HL-60/S4 (cell line): ENCODE results near the gene RBFOX2.

ENCODE experiments used
- in situ Hi-C: fragments of 300-500 bp; cut with MboI; formaldehyde crosslinking; loops from 2 replicates; pipeline ENCODE4 v1.14.3; 2022; ENCODE audit warnings: low sequenced_read_pairs

Gene RBFOX2

GRCh38 chr22:35978889-35979288, 49.7 kb downstream of the RBFOX2 start:
- in situ Hi-C loops, result no loop called here

DNA sequence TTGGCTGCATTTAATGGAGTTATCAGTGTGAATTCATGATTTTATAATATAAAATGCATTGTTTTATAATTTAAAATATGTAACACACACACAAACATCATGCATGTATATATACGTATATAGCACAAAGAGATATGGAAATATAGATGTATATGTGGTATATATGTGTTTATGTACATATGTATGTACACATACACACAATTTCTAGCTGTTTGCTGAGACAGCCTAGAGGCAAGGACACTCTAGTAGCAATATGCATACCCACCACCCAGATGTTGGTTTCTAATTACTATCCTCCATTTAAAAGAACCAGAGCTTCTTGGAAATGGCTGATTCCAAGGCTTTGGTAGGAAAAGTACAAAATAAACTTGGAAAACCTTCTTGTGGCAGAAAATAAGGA, 50.4 kb downstream of the RBFOX2 start:
- in situ Hi-C loops, result no loop called here

DNA sequence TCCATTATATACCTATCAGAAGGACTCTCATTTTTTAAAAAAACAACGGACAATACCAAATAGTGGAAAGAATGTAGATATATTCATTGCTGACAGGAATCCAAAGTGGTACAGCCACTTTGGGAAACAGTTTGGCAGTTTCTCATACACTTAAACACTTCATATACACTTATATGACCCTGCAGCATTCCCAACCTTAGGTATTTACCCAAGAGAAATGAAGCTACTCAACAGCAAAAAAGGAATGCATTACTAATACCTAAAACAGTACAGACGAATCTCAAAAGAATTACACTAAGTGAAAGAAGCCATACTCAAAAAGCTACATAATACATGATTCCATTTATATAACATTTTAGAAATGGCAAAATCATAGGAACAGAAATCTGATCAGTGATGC, 51.5 kb downstream of the RBFOX2 start:
- in situ Hi-C loops, result no loop called here

DNA sequence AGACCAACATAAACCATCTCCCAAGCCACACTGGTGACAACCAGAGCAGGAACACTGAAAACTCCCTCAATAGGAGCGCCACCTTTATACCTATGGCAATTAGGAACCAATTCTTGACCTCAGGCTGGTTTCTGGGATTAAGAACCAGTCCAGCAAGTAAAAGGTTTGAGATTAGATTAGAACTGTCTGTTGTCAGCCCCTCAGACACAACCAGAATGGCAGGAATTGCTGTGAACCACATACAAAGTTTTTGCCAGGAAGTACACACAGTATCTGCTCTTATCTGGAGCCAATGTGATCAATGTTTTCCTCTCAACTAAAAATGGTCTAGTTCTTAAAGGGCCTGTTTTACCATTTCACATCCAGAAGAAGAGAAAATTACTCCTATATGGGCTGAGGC, 55.2 kb downstream of the RBFOX2 start:
- in situ Hi-C loops, result no loop called here

DNA sequence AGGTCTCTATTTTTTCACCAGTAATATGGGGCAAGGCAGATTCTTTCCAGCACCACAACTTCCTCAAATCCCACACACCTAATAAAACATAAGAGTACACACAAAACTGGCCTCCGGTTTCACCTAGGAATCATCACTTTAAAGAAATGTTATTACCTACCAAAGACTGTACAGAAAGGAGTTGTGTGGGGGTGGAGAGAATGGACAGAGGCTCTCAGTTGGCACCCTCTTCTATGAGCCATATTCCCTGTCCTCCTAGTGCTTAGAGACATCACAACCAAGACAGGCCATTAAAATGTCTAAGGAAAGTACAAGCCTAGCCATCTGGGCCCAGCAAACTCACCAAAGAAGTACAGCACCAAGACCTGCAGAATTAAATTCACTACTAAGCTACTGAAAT, 56.1 kb downstream of the RBFOX2 start:
- in situ Hi-C loops, result no loop called here

DNA sequence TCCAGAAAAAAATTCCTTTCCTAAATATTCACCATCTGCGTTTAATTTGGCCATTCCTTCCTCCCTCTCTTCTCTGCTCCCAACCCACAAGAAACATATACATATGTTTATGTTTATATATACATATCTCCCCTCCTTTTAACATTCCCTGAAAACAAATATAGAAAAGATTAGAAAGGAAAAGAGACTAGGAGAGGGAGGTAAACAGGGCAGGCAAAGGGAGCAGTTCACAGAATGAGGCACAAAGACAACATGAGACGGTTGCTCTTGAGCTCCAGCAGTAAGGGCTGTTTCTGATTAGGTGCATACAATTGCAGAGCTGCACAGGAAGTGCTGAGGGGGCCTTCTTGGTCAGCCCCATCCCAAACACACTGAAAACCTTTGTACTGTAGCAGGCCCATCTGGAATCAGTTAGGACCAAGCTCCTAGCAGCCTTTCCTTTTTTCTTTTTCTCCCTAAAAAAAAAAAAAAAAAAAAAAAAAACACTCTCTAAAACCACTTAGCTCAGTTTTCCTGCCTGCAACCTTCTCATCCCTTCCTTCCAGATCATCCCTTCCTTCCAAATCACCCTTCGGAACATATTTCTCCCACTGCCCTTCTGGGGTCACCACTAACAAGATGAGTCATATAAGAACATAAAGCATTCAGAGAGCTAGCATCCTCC, 57.0 kb downstream of the RBFOX2 start:
- in situ Hi-C loops, result no loop called here

DNA sequence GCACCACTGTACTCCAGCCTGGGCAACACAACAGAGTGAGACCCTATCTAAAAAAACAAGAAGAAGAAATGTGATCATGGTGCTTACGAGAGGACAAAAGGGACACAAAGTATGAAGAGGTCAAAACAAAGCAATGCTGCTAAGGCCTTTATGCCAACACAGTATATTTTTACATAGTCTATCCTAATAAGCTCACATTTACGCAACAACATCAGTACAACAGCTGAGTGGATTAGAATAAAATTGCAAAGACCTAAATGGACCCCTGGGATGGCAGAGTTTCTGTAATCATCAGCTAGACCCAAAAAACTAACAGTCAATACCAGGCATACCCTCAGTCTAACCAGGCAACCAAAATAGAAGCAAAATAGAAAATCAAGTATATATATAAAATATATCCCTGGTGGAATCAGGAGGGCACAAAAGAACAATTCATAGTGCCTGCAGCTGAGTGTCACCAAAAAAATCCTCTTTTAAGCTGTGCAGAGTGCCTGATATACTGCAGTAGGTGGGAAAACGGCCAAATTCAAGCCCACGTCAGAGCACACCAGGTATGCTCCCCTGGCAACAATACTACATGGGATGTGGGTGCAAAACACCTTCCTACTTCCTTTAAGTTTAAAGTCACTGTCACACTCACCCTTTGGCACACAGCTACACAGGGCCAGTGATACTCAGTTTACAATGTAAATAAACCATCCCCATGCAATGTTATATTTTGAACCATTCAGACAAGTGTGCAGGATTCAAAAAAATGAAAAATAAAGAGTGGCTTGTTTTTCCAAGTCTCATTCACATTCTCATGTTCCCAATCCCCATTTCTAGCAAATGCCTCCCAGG, 57.8 kb downstream of the RBFOX2 start:
- in situ Hi-C loops, result no loop called here

- in situ Hi-C loops, result no loop called here
Measured at GRCh38 chr22:35967046-35967397, 61.6 kb downstream of the RBFOX2 start.

DNA sequence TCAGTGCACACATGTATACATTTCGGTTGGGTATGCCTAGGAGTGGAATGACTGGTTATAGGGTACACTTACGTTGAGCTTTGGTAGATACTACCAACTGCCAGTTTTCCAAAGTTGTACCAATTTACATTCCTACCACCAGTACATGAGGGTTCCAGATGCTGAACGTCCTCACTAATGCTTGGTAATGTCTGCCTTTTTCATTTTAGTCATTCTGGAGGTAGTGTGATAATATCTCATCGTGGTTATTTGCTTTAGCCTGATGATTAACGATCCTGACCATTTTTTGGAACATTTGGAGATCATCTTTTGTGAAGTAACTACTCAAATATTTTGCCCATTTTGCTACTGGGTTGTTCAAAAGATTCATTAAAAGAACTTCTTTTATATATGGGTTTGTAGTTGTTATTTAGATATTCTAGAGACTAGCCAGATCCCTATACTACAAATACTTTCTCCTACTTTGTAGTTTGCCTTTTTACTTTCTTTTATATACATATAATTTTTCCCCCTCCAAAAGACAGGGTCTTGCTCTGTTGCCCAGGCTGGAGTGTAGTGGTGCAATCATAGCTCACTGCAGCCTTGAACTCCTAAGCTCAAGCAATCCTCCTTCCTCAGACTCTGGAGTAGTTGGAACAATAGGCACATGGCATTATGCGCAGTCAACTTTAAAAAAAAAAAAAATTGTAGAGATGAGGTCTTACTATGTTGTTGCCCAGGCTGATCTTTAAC, 62.1 kb downstream of the RBFOX2 start:
- in situ Hi-C loops, result no loop called here

GRCh38 chr22:35963237-35963810, 65.3 kb downstream of the RBFOX2 start:
- in situ Hi-C loops, result no loop called here

DNA sequence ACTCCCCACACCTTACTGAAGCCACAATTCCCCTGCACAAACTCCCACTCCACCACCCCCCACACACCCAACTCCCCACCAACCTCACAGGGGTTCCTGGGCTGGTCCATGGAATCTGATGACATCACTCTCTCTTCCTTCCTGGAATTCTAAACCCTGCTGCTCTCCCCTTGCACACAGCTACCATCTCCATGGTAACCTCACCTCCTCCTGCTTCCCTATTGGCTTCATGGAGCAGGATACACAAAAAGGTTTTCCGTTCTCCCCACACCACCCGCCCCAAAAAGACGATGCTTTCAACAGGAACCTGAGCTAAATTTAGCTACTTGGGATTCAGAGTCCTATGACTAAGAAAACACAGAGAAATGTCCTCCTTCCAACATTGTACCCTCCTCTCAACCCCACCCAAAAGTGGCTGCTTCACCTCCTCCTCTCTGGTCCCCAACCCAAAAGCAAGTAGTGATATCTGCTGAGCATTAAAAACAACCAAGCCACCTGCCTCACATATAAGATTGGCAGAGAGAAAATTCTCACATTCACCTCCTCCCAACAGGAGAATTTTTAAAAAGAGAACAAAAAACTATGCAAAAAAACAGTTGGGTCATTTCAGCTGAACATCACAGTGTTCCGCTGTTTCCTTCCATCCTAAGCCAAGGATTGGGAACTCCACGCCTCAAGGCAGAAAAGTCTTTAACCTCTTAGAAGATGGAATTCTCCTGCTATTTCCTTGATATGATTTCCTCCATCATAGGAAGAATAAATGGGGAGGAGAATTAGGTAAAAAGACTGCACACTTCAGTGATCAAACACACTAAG, 66.9 kb downstream of the RBFOX2 start:
- in situ Hi-C loops, result no loop called here

GRCh38 chr22:35960854-35961253, 67.8 kb downstream of the RBFOX2 start:
- in situ Hi-C loops, result no loop called here

- in situ Hi-C loops, result no loop called here
Measured at GRCh38 chr22:35959121-35959800, 69.4 kb downstream of the RBFOX2 start.

- in situ Hi-C loops, result no loop called here
Measured at GRCh38 chr22:35958334-35958733, 70.3 kb downstream of the RBFOX2 start.

DNA sequence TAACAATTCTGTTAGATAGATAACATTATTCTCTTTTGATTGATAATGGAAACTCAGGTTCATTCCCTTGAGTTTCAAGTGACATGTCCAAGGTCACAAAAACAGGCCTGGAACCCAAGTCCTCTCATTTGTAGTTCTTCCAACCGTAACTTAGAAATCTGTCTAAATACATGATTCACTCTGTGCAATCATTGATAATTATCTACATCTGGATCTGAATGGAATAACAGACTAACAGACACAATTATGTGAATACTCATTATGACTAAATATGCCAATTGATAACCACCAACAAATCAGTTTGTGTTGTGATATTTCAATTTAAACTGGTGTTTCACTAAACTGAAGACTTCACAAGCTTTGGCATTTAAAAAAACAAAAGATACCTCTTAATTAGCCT, 71.0 kb downstream of the RBFOX2 start:
- in situ Hi-C loops, result no loop called here

- in situ Hi-C loops, result no loop called here
Measured at GRCh38 chr22:35956850-35957249, 71.8 kb downstream of the RBFOX2 start.

GRCh38 chr22:35955546-35955945, 73.1 kb downstream of the RBFOX2 start:
- in situ Hi-C loops, result no loop called here

DNA sequence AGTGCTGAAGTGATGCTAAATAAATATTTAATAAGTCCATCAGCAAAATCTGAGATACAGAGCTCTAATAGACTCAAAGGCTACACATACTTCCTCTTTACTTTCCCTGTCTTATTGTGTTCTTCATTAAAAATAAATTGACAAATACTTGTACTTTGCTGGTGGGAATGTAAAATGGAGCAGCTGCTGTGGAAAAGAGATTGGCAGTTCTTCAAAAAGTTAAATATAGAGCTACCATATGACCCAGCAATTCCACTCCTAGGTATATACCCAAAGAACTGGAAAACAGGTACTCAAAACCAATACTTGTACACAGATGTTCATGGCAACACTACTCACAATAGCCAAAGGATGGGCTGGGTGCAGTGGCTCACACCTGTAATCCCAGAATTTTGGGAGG, 76.0 kb downstream of the RBFOX2 start:
- in situ Hi-C loops, result no loop called here

- in situ Hi-C loops, result no loop called here
Measured at GRCh38 chr22:35950262-35950661, 78.4 kb downstream of the RBFOX2 start.

DNA sequence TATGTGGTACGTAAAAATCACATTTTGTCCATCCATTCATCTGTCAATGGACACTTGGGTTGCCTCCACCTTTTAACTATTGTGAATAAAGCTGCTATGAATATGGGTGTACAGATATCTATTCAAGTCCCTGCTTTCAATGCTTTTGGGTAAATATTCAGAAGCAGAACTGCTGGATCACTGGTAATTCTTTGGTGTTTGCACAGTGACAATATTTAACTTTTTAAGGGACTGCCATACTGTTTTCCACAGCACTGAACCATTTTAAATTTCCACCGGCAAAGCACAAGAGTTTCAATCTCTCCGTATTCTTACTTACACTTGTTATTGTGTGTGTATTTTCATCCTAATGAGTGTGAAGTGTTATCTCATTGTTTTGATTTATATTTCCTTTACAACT, 79.4 kb downstream of the RBFOX2 start:
- in situ Hi-C loops, result no loop called here
